NCI-H82 treated with DMSO at 0.1 percent for 48 hours (cell line): ENCODE measurements around the gene ANAPC16.
A peak's percentile ranks its signal among the peaks of the same experiment; 100 is the strongest.
"Not testable (repeated sequence)": the region's sequence is repeated elsewhere in the genome, so short reads cannot be mapped to it uniquely, and the experiment has no call there.

Experiments
- DNase-seq: peaks from one replicate; lab custom pipeline; 2025; ENCODE audit not compliant: unreplicated experiment; lab: John Stamatoyannopoulos, UW

The ANAPC16 gene

DNA sequence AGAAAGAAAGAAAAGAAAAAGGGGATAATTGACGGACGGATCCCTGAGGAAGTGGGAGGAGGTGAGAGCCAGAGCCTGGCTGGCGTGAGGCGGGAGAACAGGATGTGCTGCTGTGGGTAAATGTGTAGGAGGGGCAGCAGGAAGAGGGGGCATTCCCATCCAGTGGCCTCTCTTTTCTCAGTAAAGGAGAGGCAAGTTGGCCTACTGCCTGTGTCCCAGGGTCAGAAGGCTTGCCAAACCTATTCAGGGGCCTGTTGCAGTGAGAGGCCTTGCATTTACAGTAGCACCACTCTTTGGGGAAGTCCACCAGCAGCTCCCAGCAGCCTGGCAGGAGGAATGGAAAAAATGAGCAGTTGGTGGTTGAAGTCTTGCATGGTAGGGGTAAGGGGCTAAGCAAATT is 26.9 kb downstream of the ANAPC16 start:
- no peak for DNase-seq

- DNase-seq: peak; percentile 19
These were observed 28.1 kb downstream of the ANAPC16 start for GRCh38 chr10:72243822-72244437.

DNA sequence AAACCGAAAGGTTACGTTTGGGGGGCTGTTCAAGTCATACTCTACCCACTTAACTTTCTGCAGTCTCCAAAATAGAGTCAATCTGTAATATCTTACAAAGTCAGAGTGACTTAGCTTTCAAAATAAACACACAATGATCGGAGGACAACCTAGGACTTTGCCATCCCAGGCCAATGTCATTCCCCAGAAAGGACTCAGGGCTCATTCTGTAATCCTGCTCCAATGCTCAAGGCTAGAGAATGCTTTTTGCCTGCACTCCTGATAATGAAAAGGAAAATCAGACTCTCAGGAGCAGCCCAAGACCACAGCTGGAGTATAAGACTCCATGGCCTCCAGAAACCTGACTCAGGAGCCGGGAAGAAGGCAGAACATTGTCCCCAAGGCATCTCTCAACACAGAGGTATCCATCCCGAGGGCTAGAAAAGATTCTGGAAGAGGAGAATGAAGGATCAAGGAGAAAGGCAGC is 28.8 kb downstream of the ANAPC16 start:
- DNase-seq: no peak

- DNase-seq: no peak
These were observed 30.2 kb downstream of the ANAPC16 start for GRCh38 chr10:72245949-72246525.

GRCh38 chr10:72248468-72249151 is 32.8 kb downstream of the ANAPC16 start:
- no peak for DNase-seq

DNA sequence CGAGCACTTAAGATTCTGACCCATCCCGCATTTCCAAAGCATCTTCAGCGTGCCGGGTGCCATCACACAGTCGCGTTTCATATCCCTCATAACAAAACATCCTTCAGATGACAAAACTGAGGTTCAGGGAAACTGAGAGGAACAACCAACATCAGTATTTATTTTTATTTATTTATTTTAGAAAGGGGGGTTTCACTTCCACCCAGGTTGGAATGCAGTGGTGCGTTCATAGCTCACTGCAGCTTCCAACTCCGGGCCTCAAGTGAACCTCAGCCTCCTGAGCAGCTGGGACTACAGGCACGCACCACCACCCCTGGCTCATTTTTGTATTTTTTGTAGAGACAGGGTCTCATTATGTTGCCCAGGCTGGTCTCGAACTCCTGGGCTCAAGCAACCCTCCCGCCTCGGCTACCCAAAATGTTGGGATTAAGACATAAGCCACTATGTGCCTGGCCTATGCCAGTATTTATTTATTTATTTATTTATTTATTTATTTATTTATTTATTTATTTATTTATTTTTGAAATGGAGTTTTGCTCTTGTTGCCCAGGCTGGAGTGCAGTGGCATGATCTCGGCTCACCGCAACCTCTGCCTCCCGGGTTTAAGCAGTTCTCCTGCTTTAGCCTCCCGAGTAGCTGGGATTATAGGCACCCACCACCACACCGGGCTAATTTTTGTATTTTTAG is 33.5 kb downstream of the ANAPC16 start:
- not testable (repeated sequence) for DNase-seq

- DNase-seq: no peak
These were observed 34.9 kb downstream of the ANAPC16 start for GRCh38 chr10:72250666-72251065.

GRCh38 chr10:72251635-72252034 is 35.8 kb downstream of the ANAPC16 start:
- no peak for DNase-seq

- no peak for DNase-seq
These were observed 37.2 kb downstream of the ANAPC16 start for GRCh38 chr10:72252972-72253371.

- DNase-seq: no peak
These were observed 37.8 kb downstream of the ANAPC16 start for GRCh38 chr10:72253578-72253977.

DNA sequence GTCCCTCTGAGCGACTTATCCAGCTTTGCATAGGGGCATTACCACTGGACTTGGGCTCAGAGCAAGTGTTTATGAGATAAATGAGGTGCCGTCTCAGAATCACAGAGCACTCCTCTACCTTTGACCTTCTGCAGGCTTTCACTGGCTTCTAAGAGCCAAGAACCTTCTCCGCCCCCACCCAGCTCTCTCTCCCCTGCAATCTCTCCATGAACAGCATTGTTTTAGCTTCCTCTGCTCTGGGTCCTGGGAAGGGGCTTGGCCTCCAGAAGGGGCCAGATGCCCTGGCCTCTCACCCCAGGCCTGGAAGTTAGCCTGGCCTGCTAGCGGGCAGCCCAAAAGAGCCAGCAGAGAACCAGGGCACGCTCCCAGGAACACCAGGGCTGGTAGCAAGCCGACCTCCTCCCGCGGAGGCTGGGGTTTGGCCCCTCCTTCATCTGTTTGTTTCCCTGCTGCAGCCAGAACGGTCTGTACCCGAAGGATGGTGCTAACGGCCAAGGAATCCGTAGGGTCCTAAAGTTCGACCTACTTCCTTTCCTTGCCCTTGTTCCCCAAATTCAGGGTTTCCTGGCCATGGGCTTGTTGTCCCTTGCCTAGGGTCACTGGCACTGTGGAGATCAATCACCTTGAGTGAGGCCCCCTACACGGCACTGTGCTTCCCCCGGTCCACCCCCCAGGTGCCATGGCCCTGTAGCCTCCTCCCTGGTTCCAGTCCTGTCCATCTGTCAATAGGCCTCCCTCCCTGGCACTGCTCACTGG is 39.2 kb downstream of the ANAPC16 start:
- peak; percentile 16 for DNase-seq

DNA sequence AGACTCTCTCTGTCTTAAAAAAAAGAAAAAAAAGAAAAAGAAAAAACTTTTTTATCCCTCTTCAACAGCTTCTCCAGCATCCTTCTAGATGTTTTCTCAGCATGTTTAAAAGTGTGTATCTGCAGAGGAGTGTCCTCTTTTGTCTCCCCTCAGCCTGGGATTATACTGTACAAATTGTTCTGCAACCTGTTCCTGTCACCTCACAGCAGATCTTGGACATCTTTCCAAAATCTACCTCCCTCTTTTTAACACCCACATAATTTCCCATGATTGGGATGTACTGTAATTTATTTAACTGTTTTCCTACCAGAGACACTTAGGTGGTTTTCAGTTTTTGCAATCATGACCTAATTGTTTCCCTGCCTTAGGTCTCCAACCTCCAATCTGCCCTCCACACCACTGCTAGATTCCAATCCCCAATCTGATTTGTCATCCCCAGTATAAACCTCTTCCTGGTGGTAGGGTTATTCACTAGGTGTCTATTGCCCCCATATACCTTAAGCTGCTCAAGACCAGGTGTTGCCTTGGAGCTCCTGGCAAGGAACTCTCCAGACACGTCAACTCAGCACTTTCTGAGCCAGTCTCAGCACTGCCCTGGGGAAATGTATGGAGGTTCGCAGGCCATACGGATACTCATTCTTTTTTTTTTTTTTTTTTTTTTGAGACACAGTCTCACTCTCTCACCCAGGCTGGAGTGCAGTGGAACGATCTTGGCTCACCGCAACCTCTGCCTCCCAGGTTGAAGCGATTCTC is 40.3 kb downstream of the ANAPC16 start:
- DNase-seq: no peak

GRCh38 chr10:72257051-72257892 is 41.5 kb downstream of the ANAPC16 start:
- DNase-seq: peak; percentile 53

GRCh38 chr10:72258617-72259016 is 42.8 kb downstream of the ANAPC16 start:
- DNase-seq: no peak

DNA sequence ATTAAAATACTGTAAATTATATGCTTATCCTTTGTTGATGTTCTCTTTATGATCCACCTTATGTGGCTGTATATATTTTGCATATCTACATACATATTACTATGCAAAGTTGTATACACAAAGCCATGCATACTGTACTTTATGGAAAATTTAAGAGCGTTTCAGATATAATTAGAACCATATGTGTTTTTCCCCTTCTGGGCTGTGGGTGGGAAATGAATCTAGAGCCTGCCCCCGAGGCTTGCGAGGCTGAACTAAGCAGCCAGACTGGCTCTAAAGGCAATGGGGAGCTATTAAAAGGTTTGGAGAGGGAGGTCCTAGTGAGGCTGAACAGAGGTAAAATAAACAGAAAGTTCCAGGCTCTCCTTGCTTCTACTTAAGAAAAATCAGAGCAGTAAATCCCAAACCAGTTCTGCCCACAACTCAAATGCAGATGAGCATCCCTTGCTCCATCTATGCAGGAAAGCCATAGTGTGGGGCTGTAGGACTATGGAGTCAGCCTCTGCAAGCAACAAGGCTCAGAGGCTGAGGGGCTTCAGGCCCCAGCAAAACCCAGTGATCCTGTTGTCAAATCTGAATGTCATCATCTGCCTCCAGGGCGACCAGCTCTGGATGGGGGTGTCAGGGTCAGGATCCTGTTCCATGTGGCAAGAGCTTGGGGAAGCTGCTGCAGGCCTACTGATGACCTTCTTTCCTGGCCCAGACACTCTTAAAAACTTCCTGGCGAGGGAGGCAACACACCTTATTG is 43.9 kb downstream of the ANAPC16 start:
- DNase-seq: no peak

DNA sequence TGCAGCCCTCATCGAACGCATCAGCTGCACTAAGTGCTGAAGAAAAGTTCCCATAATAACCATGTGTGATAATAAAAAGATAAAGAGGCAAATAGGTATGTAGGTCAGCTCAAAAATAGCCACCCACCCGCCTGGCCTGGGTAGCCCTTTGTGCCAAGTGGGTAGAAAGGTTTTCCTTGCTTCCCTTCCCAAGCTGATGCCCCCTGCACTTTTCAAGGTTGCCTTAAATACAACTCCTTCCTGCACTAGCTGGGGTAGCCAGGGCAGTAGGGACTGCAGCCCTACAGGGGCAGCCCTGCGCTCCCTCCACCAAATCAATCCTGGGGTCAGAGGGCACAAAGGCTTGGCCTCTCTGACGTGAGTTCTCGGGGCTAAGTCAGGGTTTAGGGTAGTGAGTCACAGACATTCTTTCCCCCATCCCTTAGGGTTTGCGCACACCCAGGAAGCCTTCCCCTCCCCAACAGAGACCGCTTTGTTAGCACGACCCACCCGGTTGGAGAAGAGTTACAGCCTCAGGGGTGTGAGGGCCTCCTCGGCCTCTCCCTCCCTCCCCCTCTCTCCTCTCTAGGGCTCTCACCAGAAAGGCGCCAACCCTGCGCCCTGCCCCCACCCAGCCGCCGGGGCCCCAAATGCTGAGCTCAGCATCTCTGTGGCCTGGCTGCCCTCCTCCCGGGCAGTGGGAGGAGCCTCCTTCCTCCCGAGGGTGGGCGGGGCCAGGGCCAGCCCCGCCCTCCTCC is 44.6 kb downstream of the ANAPC16 start:
- DNase-seq: peak; percentile 83

DNA sequence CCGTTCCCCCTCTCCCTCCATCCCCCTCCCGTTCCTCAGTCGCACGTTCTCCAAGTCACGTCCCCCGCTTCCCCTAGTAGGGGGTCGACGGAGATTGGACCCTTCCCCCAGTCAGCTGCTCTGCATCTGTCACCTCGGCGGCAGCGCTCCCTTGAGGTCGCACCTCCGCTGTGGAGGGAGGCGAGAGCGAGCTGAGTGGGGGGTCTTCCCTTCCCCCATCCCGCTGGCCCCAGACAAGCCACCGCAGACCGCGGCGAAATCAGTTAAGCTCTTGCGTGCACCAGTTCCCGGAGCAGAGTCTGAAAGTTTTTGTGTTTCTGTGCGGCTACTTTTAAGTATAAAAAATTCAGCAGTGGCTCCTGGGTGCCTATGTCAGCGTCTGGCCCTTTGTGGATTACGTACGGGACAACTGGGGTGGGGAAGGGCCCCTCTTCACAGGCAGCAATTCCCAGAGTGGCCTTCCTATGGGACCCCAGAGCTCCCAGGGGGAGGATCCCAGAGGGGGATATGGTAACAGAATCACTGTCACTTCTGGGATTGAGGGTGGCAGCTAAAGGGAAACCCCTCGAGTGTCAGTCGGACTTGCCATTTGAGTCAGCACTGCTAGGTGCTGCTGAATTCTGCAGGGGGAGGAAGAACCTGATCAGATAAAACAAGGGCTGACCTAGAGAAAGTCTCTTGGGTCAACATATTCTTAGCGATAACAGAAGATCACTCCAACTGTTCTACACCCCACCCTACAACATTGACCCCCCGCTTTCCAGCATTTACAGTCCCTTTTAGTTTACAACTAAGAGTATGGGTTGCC is 45.4 kb downstream of the ANAPC16 start:
- DNase-seq: no peak
